HCT116 (cell line): Measurements from ENCODE around the gene BPIFB1. TPM values are rescaled to one million over a fixed set of nuclear protein-coding genes. Genes with fewer than 3 reads are reported as not detected.

Experiments used
- ATAC-seq: fragments of 200-7000 bp; cut with Tn5 transposase; 2 replicates; pipeline ENCODE4 v1.9.1; 2020; ENCODE audit warnings: mild to moderate bottlenecking, moderate library complexity
- BruUV-seq: library from RNA; stranded (reverse); fragments of 400-500 nt; replicated peaks from 2 replicates; lab custom pipeline; 2021; lab: Mats Ljungman, UMichigan
- CTCF ChIA-PET: fragments of 300-600 bp; sonication (Branson Sonifier 250); formaldehyde crosslinking; loops from one replicate; lab custom pipeline; 2021; ENCODE audit warnings: antibody characterized with exemption; lab: Charles Lee
- POLR2A ChIA-PET: fragments of 300-600, 350-600 bp; sonication (Branson Sonifier 250); formaldehyde crosslinking; loops from one replicate; lab custom pipeline; 2021; ENCODE audit warnings: antibody characterized with exemption; lab: Charles Lee
- RAD21 ChIA-PET, 2 experiments: fragments of 300-600 bp; sonication (Branson Sonifier 250); formaldehyde crosslinking; loops; one replicate each; lab custom pipeline; 2023; ENCODE audit warnings: low total read pairs in 2 of 2; ENCODE audit not compliant: uncharacterized antibody in 2 of 2, unreplicated experiment in 2 of 2, low non-redundant PET in 1 of 2; lab: Charles Lee
- DNase-seq: peaks from one replicate; pipeline ENCODE4 v3.0.0-alpha.2; 2010; ENCODE audit warnings: low read depth, low spot score
- H2AFZ ChIP-seq: fragments of 200-600 bp; shearing (Covaris generic), sonication (generic); 2 replicates; pipeline ENCODE4 v1.6.1; 2017; ENCODE audit warnings: low read depth, mixed run types, mixed read lengths, antibody characterized with exemption, low read length; ENCODE audit not compliant: poor library complexity, severe bottlenecking
- H3K27ac ChIP-seq: 2 replicates; pipeline ENCODE4 v1.5.1; 2012; ENCODE audit warnings: low read depth, low read length
- H3K27me3 ChIP-seq: fragments of 200-600 bp; sonication (generic); 2 replicates; pipeline ENCODE4 v1.6.1; 2016; ENCODE audit warnings: mixed run types, low read length, mixed read lengths; ENCODE audit not compliant: insufficient read depth
- H3K36me3 ChIP-seq, 2 experiments: fragments of 200-500 bp in 1 of 2; fragments of 200-600 bp in 1 of 2; sonication (Bioruptor generic) in 1 of 2; sonication (generic) in 1 of 2; 2 replicates each; pipeline versions ENCODE4 v1.5.1 to v1.6.1; 2014 to 2016; ENCODE audit warnings: low read length in 2 of 2, inconsistent platforms in 1 of 2, mixed read lengths in 1 of 2, mixed run types in 1 of 2; ENCODE audit not compliant: insufficient read depth in 2 of 2, control insufficient read depth in 1 of 2
- H3K4me1 ChIP-seq, 2 experiments: fragments of 200-600 bp in 1 of 2; sonication (generic) in 1 of 2; 2 replicates each; pipeline versions ENCODE4 v1.5.1 to v1.6.1; 2012 to 2017; ENCODE audit warnings: low read length in 2 of 2, inconsistent platforms in 1 of 2, mild to moderate bottlenecking in 1 of 2, mixed read lengths in 1 of 2, mixed run types in 1 of 2, moderate library complexity in 1 of 2; ENCODE audit not compliant: insufficient read depth in 2 of 2, control insufficient read depth in 1 of 2
- H3K4me2 ChIP-seq: fragments of 200-600 bp; sonication (generic); 2 replicates; pipeline ENCODE4 v1.6.1; 2017; ENCODE audit warnings: mixed run types, low read length, mixed read lengths
- H3K4me3 ChIP-seq, 2 experiments: fragments of 200-600 bp in 1 of 2; sonication (generic) in 1 of 2; replicated peaks in 1 of 2; 2 replicates each; pipeline ENCODE4 v1.5.1; 2011 to 2016; ENCODE audit warnings: low read length in 2 of 2, control low read depth in 1 of 2, low read depth in 1 of 2, mild to moderate bottlenecking in 1 of 2, mixed read lengths in 1 of 2, mixed run types in 1 of 2
- H3K79me2 ChIP-seq: fragments of 200-600 bp; sonication (generic); 2 replicates; pipeline ENCODE4 v1.6.1; 2017; ENCODE audit warnings: mild to moderate bottlenecking, mixed run types, low read length, moderate library complexity, mixed read lengths; ENCODE audit not compliant: insufficient read depth
- H3K9ac ChIP-seq: fragments of 200-600 bp; sonication (generic); 2 replicates; pipeline ENCODE4 v1.6.1; 2016; ENCODE audit warnings: low read length, mixed read lengths
- H3K9me2 ChIP-seq: fragments of 200-600 bp; sonication (generic), shearing (Covaris generic); 2 replicates; pipeline ENCODE4 v1.6.1; 2017; ENCODE audit warnings: mixed run types, mild to moderate bottlenecking, moderate library complexity; ENCODE audit not compliant: insufficient read depth
- H3K9me3 ChIP-seq, 2 experiments: fragments of 200-500 bp in 1 of 2; fragments of 200-600 bp in 1 of 2; sonication (Bioruptor generic) in 1 of 2; sonication (generic) in 1 of 2; 2 replicates each; pipeline ENCODE4 v1.6.1; 2014 to 2017; ENCODE audit warnings: low read length in 2 of 2, mixed read lengths in 2 of 2, inconsistent platforms in 1 of 2, low read depth in 1 of 2, mild to moderate bottlenecking in 1 of 2, mixed run types in 1 of 2, moderate library complexity in 1 of 2; ENCODE audit not compliant: control insufficient read depth in 1 of 2, insufficient read depth in 1 of 2
- H4K20me1 ChIP-seq: fragments of 200-600 bp; sonication (generic), shearing (Covaris generic); 2 replicates; pipeline ENCODE4 v1.6.1; 2017; ENCODE audit warnings: mixed run types, mild to moderate bottlenecking, moderate library complexity; ENCODE audit not compliant: insufficient read depth
- CBX3 ChIP-seq: IDR thresholded peaks from 2 replicates; pipeline ENCODE4 v1.6.1; 2012; ENCODE audit warnings: low read depth
- EGR1 ChIP-seq: IDR thresholded peaks from 2 replicates; pipeline ENCODE4 v1.6.1; 2012; ENCODE audit warnings: low read depth
- ELF1 ChIP-seq: IDR thresholded peaks from 2 replicates; pipeline ENCODE4 v1.6.1; 2012; ENCODE audit warnings: low read depth, borderline replicate concordance
- EZH2 ChIP-seq: fragments of 200-600 bp; sonication (generic); IDR thresholded peaks from 2 replicates; pipeline ENCODE4 v1.6.1; 2017; ENCODE audit warnings: antibody characterized with exemption, mixed run types
- EZH2phosphoT487 ChIP-seq: fragments of 200-600 bp; IDR thresholded peaks from 2 replicates; pipeline ENCODE4 v1.6.1; 2018; ENCODE audit warnings: antibody characterized with exemption, borderline replicate concordance
- FOSL1 ChIP-seq: IDR thresholded peaks from 2 replicates; pipeline ENCODE4 v1.6.1; 2012; ENCODE audit warnings: low read depth
- JUND ChIP-seq: IDR thresholded peaks from 2 replicates; pipeline ENCODE4 v1.6.1; 2012
- POLR2A ChIP-seq: IDR thresholded peaks from 2 replicates; pipeline ENCODE4 v1.7.0; 2011; ENCODE audit warnings: borderline replicate concordance; ENCODE audit not compliant: insufficient read depth, insufficient read length; ENCODE audit errors: extremely low read depth
- SIN3A ChIP-seq: IDR thresholded peaks from 2 replicates; pipeline ENCODE4 v1.6.1; 2012; ENCODE audit warnings: low read depth
- SP1 ChIP-seq: IDR thresholded peaks from 2 replicates; pipeline ENCODE4 v1.6.1; 2012; ENCODE audit warnings: low read depth
- SRF ChIP-seq: IDR thresholded peaks from 2 replicates; pipeline ENCODE4 v1.6.1; 2012; ENCODE audit warnings: low read depth
- TCF7L2 ChIP-seq: IDR thresholded peaks from 2 replicates; pipeline ENCODE4 v1.7.0; 2011; ENCODE audit warnings: borderline replicate concordance, inconsistent platforms; ENCODE audit not compliant: insufficient read depth, insufficient read length; ENCODE audit errors: extremely low read depth
- ZFX ChIP-seq: fragments of 450-650 bp; IDR thresholded peaks from 2 replicates; pipeline ENCODE4 v1.6.1; 2017
- ZNF274 ChIP-seq: fragments of 200-500 bp; sonication (Bioruptor generic); IDR thresholded peaks from 2 replicates; pipeline ENCODE4 v1.6.1; 2014; ENCODE audit warnings: mild to moderate bottlenecking, low read depth, low read length, inconsistent platforms
- intact Hi-C: fragments of 100-400 bp; cut with micrococcal nuclease; formaldehyde crosslinking; loops from 2 replicates; pipeline ENCODE4 v1.10.0; 2022
- total RNA-seq: library from RNA; stranded (reverse); gene quantifications from one replicate; pipeline ENCODE4 v1.2.1, GENCODE V29; 2021; ENCODE audit not compliant: unreplicated experiment
- TF ChIP-seq, protein P1 (sequence below): IDR thresholded peaks from 2 replicates; pipeline ENCODE4 v1.6.1; 2012; ENCODE audit warnings: low read depth
- TF ChIP-seq, protein P2 (sequence below): IDR thresholded peaks from 2 replicates; pipeline ENCODE4 v1.6.1; 2012
- TF ChIP-seq, protein P3 (sequence below): IDR thresholded peaks from 2 replicates; pipeline ENCODE4 v1.6.1; 2012
- TF ChIP-seq, protein P4 (sequence below): IDR thresholded peaks from 2 replicates; pipeline ENCODE4 v1.6.1; 2011; ENCODE audit warnings: mild to moderate bottlenecking, low read length, moderate library complexity; ENCODE audit not compliant: insufficient replicate concordance; ENCODE audit errors: extremely low read depth

Gene BPIFB1
- total RNA-seq, 1 experiment from 2014 or later: 0.17 TPM

DNA sequence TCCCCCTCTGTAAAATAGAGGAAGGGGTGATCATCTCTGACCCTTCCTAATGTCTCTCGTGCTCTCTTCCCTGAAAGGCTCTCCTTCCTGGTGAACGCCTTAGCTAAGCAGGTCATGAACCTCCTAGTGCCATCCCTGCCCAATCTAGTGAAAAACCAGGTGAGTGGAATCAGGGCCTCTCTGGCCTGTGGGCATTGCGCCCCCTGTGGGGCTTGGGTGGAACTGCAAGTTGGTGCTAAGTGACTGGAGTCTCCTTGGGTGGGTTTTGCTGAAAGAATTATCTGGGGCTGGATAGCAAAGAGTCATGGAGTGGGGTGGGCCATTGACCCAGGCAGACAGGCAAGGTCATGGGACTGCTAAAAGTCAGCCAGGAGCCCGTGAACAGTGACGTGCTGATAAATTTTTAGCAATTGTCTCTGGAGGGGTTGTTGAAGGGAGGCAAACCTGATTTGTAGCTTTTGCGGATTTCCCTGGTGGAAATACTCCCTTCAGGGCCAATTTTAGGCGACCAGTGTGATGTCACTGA lies 8.9 kb downstream of the BPIFB1 start (continued):
- TF ChIP-seq, protein P1, sequence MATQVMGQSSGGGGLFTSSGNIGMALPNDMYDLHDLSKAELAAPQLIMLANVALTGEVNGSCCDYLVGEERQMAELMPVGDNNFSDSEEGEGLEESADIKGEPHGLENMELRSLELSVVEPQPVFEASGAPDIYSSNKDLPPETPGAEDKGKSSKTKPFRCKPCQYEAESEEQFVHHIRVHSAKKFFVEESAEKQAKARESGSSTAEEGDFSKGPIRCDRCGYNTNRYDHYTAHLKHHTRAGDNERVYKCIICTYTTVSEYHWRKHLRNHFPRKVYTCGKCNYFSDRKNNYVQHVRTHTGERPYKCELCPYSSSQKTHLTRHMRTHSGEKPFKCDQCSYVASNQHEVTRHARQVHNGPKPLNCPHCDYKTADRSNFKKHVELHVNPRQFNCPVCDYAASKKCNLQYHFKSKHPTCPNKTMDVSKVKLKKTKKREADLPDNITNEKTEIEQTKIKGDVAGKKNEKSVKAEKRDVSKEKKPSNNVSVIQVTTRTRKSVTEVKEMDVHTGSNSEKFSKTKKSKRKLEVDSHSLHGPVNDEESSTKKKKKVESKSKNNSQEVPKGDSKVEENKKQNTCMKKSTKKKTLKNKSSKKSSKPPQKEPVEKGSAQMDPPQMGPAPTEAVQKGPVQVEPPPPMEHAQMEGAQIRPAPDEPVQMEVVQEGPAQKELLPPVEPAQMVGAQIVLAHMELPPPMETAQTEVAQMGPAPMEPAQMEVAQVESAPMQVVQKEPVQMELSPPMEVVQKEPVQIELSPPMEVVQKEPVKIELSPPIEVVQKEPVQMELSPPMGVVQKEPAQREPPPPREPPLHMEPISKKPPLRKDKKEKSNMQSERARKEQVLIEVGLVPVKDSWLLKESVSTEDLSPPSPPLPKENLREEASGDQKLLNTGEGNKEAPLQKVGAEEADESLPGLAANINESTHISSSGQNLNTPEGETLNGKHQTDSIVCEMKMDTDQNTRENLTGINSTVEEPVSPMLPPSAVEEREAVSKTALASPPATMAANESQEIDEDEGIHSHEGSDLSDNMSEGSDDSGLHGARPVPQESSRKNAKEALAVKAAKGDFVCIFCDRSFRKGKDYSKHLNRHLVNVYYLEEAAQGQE: no peak
- TF ChIP-seq, protein P2, sequence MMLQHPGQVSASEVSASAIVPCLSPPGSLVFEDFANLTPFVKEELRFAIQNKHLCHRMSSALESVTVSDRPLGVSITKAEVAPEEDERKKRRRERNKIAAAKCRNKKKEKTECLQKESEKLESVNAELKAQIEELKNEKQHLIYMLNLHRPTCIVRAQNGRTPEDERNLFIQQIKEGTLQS: no peak
- TF ChIP-seq, protein P3, sequence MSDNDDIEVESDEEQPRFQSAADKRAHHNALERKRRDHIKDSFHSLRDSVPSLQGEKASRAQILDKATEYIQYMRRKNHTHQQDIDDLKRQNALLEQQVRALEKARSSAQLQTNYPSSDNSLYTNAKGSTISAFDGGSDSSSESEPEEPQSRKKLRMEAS: no peak
- TF ChIP-seq ZNF274 (no peak), ELF1 (no peak), EZH2phosphoT487 (no peak), JUND (no peak), FOSL1 (no peak), SIN3A (no peak)

DNA sequence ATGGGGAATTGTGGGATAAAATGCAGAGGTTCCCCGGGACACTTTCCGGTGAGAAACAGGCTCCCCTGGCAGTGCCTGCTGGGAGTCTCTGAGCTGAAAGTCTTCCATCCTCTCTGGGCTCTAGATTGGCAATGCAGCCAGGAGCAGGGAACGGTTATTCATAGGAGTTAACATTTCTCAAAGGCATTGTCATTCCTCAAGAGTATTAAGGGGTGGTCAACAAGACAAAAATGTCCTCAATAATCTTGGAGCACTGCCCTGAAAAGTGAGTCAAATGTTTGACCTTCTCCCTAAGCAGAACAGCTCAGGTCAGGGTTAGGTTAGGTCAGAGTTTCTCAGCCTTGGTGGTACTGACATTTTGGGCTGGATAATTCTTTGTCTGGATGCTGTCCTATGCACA lies 13.2 kb downstream of the BPIFB1 start:
- no peaks in the 10 kb centered on the region for H4K20me1 ChIP-seq
- H3K4me2 ChIP-seq: no peak overlapping the region
- H3K4me1 ChIP-seq: peaks cover 0 to 2% of the 10 kb centered on the region in 2 experiments; a peak in 1 of 4 replicates
- RAD21 ChIA-PET: no interaction called here
- H3K27ac ChIP-seq: no peak overlapping the region
- intact Hi-C loops: no loop called here
- no TSS peak for BruUV-seq
- H3K4me3 ChIP-seq: no peak overlapping the region
- CTCF ChIA-PET: interaction anchor here (1.3 kb wide), 1 partner anchor 33 kb away, joined by 4 read pairs; no protein-coding TSS in a partner anchor
- no peaks in the 10 kb centered on the region for H3K36me3 ChIP-seq
- no peak for ATAC-seq
- H3K9me2 ChIP-seq: no peaks in the 10 kb centered on the region
- 0 out of 2 replicates have a peak, but pooled peaks cover 6% of the 10 kb centered on the region for H3K27me3 ChIP-seq
- H3K9me3 ChIP-seq: no peaks in the 10 kb centered on the region
- DNase-seq: no peak
- no peaks in the 10 kb centered on the region for H3K79me2 ChIP-seq
- no peak overlapping the region for H3K9ac ChIP-seq
- no peak overlapping the region for H2AFZ ChIP-seq
- POLR2A ChIA-PET: no interaction called here
- TF ChIP-seq, protein P4, sequence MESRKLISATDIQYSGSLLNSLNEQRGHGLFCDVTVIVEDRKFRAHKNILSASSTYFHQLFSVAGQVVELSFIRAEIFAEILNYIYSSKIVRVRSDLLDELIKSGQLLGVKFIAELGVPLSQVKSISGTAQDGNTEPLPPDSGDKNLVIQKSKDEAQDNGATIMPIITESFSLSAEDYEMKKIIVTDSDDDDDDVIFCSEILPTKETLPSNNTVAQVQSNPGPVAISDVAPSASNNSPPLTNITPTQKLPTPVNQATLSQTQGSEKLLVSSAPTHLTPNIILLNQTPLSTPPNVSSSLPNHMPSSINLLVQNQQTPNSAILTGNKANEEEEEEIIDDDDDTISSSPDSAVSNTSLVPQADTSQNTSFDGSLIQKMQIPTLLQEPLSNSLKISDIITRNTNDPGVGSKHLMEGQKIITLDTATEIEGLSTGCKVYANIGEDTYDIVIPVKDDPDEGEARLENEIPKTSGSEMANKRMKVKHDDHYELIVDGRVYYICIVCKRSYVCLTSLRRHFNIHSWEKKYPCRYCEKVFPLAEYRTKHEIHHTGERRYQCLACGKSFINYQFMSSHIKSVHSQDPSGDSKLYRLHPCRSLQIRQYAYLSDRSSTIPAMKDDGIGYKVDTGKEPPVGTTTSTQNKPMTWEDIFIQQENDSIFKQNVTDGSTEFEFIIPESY: no peak
- TF ChIP-seq, protein P3: no peak
- TF ChIP-seq ZFX (no peak), TCF7L2 (no peak), FOSL1 (no peak), CBX3 (no peak), POLR2A (no peak), SP1 (no peak), EGR1 (no peak), ELF1 (no peak), EZH2 (no peak), SIN3A (no peak), SRF (no peak)
